Measurements from ENCODE around the gene CETN1.

DNA sequence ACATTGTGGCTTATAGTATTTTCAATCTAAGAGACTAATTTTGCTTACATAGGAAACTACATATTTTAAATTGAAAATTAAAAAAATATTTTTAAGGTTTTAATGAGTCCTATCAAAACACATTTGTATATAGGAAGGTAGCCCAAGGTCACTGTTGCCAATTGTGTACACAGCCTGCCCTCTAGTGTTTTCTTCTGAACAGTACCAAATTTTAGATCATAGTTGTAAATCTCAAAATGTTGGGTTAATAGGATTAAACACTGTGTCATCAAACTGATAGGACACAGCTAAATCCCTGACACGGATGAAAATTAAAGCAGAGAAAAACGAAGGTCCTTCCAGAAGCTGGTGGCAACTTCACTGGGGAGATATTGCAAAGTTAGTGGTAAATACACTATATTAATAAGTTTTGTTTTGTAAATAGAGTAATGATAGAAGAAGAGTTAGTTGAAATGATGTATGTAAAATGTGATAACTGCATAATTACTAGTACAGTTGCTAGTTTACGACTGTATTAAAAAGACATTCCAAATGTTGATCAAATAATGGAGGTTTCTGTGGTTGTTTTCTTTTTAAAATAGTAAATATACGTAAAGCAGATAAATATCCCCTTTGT, 36.3 kb downstream of the CETN1 start:
- TF ChIP-seq CEBPB (IDR thresholded peaks at IDR 0.05) = no peak
- TF ChIP-seq FOXM1 (IDR thresholded peaks at IDR 0.05; ENCODE audit: borderline replicate concordance, low read depth) = no peak
- TF ChIP-seq TEAD4 (IDR thresholded peaks at IDR 0.05) = no peak

Data from Ishikawa (cell line).